NT2/D1 (cell line): ENCODE data around the gene GNAQ.

Experiments
- YY1 ChIP-seq: IDR thresholded peaks from 2 replicates; pipeline ENCODE4 v1.6.1; 2011; ENCODE audit not compliant: insufficient read length, insufficient read depth
- ZNF274 ChIP-seq: IDR thresholded peaks from 2 replicates; pipeline ENCODE4 v1.6.1; 2011; ENCODE audit warnings: mild to moderate bottlenecking, low read depth, low read length

- TF ChIP-seq YY1 (no peak), ZNF274 (no peak)
Observed at GRCh38 chr9:77915744-77916143, 115.9 kb downstream of the GNAQ start.
